PC-9 (cell line): Measurements from ENCODE around the gene KBTBD4.
"Not testable (repeated sequence)": the region's sequence is repeated elsewhere in the genome, so short reads cannot be mapped to it uniquely, and the experiment has no call there.

ENCODE experiments used
- CTCF ChIP-seq: fragments of 200-600 bp; sonication (generic); conservative IDR thresholded peaks from 2 replicates; pipeline ENCODE4 v1.6.1; 2017; ENCODE audit warnings: mixed run types, antibody characterized with exemption, mild to moderate bottlenecking, moderate library complexity
- EZH2 ChIP-seq: fragments of 200-600 bp; sonication (generic); IDR thresholded peaks from 2 replicates; pipeline ENCODE4 v1.8.0; 2017; ENCODE audit warnings: antibody characterized with exemption, low read depth

- TF ChIP-seq CTCF, EZH2: not testable (repeated sequence)
Measured at GRCh38 chr11:47546274-47546673, 32.5 kb downstream of the KBTBD4 start.
